HEK293 (cell line): ENCODE data around the gene ADA.
"Not testable (repeated sequence)": the region's sequence is repeated elsewhere in the genome, so short reads cannot be mapped to it uniquely, and the experiment has no call there.

Source experiments
- CTCF ChIA-PET: fragments of 350-600 bp; formaldehyde crosslinking; extraction: SDS; loops from one replicate; lab custom pipeline; 2021; ENCODE audit warnings: antibody characterized with exemption; lab: Yijun Ruan, JAX
- POLR2A ChIA-PET: fragments of 300-600 bp; formaldehyde crosslinking; extraction: SDS; loops from one replicate; lab custom pipeline; 2020; ENCODE audit warnings: antibody characterized with exemption, inconsistent platforms; lab: Yijun Ruan, JAX
- H3K27ac ChIP-seq: fragments of 200-500 bp; sonication (Bioruptor generic); 2 replicates; pipeline ENCODE4 v1.5.1; 2014; ENCODE audit warnings: low read depth, low read length, control low read depth, inconsistent platforms; ENCODE audit errors: extremely low read depth
- H3K36me3 ChIP-seq, 2 experiments: fragments of 200-500 bp in 1 of 2; sonication (Bioruptor generic) in 1 of 2; 1 replicate in 1 of 2; 2 replicates in 1 of 2; pipeline ENCODE4 v1.5.1; 2014 to 2017; ENCODE audit warnings: inconsistent platforms in 2 of 2, low read length in 2 of 2; ENCODE audit not compliant: control insufficient read depth in 2 of 2, insufficient read depth in 1 of 2
- H3K4me1 ChIP-seq: fragments of 200-500 bp; sonication (Bioruptor generic); 2 replicates; pipeline ENCODE4 v1.5.1; 2014; ENCODE audit warnings: mild to moderate bottlenecking, low read length, inconsistent platforms; ENCODE audit not compliant: control insufficient read depth, insufficient read depth
- H3K4me3 ChIP-seq: 2 replicates; pipeline ENCODE4 v1.5.1; 2011; ENCODE audit warnings: low read depth, mild to moderate bottlenecking, control low read depth, low read length, moderate library complexity
- H3K9me3 ChIP-seq: fragments of 200-500 bp; sonication (Bioruptor generic); 2 replicates; pipeline ENCODE4 v1.5.1; 2014; ENCODE audit warnings: low read depth, low read length, inconsistent platforms; ENCODE audit not compliant: control insufficient read depth, insufficient read depth
- GLI2 ChIP-seq: fragments of 450-650 bp; formaldehyde crosslinking; IDR thresholded peaks from 2 replicates; pipeline ENCODE4; 2017; ENCODE audit warnings: missing biosample characterization, missing genetic modification characterization, low read depth, borderline replicate concordance
- KLF17 ChIP-seq: fragments of 450-650 bp; formaldehyde crosslinking; IDR thresholded peaks from 2 replicates; pipeline ENCODE4 v1.5.1; 2016; ENCODE audit warnings: missing biosample characterization, missing genetic modification characterization
- ZEB2 ChIP-seq: fragments of 450-650 bp; formaldehyde crosslinking; IDR thresholded peaks from 2 replicates; pipeline ENCODE4 v1.5.1; 2016; ENCODE audit warnings: missing biosample characterization, missing genetic modification characterization
- ZNF133 ChIP-seq: fragments of 450-650 bp; formaldehyde crosslinking; IDR thresholded peaks from 2 replicates; pipeline ENCODE4 v1.5.1; 2016; ENCODE audit warnings: missing biosample characterization, missing genetic modification characterization
- ZNF138 ChIP-seq: fragments of 450-650 bp; formaldehyde crosslinking; IDR thresholded peaks from 2 replicates; pipeline ENCODE4 v1.5.1; 2016; ENCODE audit warnings: missing biosample characterization, missing genetic modification characterization, borderline replicate concordance
- ZNF140 ChIP-seq: fragments of 450-650 bp; formaldehyde crosslinking; IDR thresholded peaks from 2 replicates; pipeline ENCODE4 v1.5.1; 2016; ENCODE audit warnings: missing biosample characterization, missing genetic modification characterization
- ZNF19 ChIP-seq: fragments of 450-650 bp; formaldehyde crosslinking; IDR thresholded peaks from 2 replicates; pipeline ENCODE4; 2016; ENCODE audit warnings: missing biosample characterization, missing genetic modification characterization, low read depth
- ZNF280D ChIP-seq: fragments of 450-650 bp; formaldehyde crosslinking; IDR thresholded peaks from 2 replicates; pipeline ENCODE4 v1.5.1; 2016; ENCODE audit warnings: missing biosample characterization, missing genetic modification characterization
- ZNF394 ChIP-seq: fragments of 450-650 bp; formaldehyde crosslinking; IDR thresholded peaks from 2 replicates; pipeline ENCODE4 v1.5.1; 2016; ENCODE audit warnings: missing biosample characterization, missing genetic modification characterization, mild to moderate bottlenecking, moderate library complexity, borderline replicate concordance
- ZNF433 ChIP-seq: fragments of 450-650 bp; formaldehyde crosslinking; IDR thresholded peaks from 2 replicates; pipeline ENCODE4 v1.5.1; 2016; ENCODE audit warnings: missing biosample characterization, missing genetic modification characterization, low read depth
- ZNF558 ChIP-seq: fragments of 450-650 bp; formaldehyde crosslinking; IDR thresholded peaks from 2 replicates; pipeline ENCODE4 v1.5.1; 2016; ENCODE audit warnings: missing biosample characterization, missing genetic modification characterization
- ZNF629 ChIP-seq: fragments of 450-650 bp; formaldehyde crosslinking; IDR thresholded peaks from 2 replicates; pipeline ENCODE4 v1.5.1; 2017; ENCODE audit warnings: missing biosample characterization, missing genetic modification characterization
- ZXDB ChIP-seq: fragments of 450-650 bp; formaldehyde crosslinking; IDR thresholded peaks from 2 replicates; pipeline ENCODE4 v1.5.1; 2016; ENCODE audit warnings: missing biosample characterization, missing genetic modification characterization
- TF ChIP-seq, protein P1 (sequence below): fragments of 450-650 bp; formaldehyde crosslinking; IDR thresholded peaks from 2 replicates; pipeline ENCODE4 v1.5.1; 2016; ENCODE audit warnings: missing biosample characterization, missing genetic modification characterization
- TF ChIP-seq, protein P2 (sequence below): fragments of 450-650 bp; formaldehyde crosslinking; IDR thresholded peaks from 2 replicates; pipeline ENCODE4 v1.5.1; 2017; ENCODE audit warnings: missing biosample characterization, missing genetic modification characterization

ADA gene

DNA sequence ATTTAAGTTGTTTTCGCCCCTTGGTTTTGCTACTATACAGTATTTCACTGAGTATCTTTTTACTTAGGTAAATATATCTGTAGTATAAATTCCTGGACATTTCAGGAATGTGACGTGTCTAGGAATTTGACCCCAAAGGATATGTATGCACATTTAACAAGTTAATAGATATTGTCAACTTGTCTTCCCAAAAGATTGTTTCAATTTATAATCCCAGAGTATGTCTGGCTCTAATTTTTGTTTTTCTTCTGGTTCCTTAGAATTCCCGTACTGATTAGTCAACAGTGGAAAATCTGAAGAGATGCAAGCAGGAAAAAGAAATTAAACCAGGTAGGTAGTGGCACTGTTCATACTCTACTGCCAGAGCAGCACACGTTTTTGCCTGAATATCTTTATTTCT, 62.0 kb downstream of the ADA start (continued):
- no peak for TF ChIP-seq ZNF558 (tag by site-specific recombination)
- no peak for TF ChIP-seq ZXDB (tag by site-specific recombination)
- no peak for TF ChIP-seq ZNF140 (tag by site-specific recombination)
- no peak for TF ChIP-seq KLF17 (tag by site-specific recombination)
- no peak for TF ChIP-seq ZEB2
- TF ChIP-seq ZNF629 (tag by site-specific recombination), result no peak
- no peak for TF ChIP-seq GLI2 (tag by site-specific recombination)

DNA sequence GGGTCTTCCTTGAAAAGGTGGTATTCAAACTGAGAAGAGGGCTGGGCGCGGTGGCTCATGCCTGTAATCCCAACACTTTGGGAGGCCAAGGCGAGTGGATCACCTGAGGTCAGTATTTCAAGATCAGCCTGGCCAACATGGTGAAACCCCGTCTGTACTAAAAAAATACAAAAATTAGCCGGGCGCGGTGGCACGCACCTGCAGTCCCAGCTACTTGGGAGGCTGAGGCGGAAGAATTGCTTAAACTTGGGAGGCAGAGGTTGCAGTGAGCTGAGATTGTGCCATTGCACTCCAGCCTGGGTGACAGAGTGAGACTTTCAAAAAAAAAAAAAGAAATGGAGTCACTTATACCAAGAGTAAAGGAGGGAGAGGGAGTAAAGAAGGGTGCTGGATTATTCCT, 63.2 kb downstream of the ADA start:
- H3K9me3 ChIP-seq, H3K36me3 ChIP-seq, H3K4me1 ChIP-seq, H3K4me3 ChIP-seq, H3K27ac ChIP-seq: not testable (repeated sequence)
- POLR2A ChIA-PET, result interaction anchor here (0.5 to 0.7 kb wide), 2 partner anchors 80 to 1268 kb away, joined by 3 read pairs; no protein-coding TSS in a partner anchor
- CTCF ChIA-PET, result interaction anchor here (0.6 kb wide), 2 partner anchors 12 to 22 kb away, joined by 3 read pairs; no protein-coding TSS in a partner anchor
- peak; percentile 69; the same call in 1 of the 2 replicates for TF ChIP-seq ZNF133

- ChIA-PET CTCF (interaction anchor here (1.5 kb wide), 1 partner anchor 7 kb away, joined by 5 read pairs; no protein-coding TSS in a partner anchor), POLR2A (no interaction called here)
- Histone ChIP-seq H3K36me3 (peaks cover 0 to 7% of the 10 kb centered on the region in 2 experiments; a peak in 1 of 3 replicates), H3K4me3 (no peak overlapping the region), H3K4me1 (peaks cover 8% of the 10 kb centered on the region; the same call in 1 of the 2 replicates), H3K9me3 (no peaks in the 10 kb centered on the region), H3K27ac (no peak overlapping the region)
- TF ChIP-seq, protein P1, sequence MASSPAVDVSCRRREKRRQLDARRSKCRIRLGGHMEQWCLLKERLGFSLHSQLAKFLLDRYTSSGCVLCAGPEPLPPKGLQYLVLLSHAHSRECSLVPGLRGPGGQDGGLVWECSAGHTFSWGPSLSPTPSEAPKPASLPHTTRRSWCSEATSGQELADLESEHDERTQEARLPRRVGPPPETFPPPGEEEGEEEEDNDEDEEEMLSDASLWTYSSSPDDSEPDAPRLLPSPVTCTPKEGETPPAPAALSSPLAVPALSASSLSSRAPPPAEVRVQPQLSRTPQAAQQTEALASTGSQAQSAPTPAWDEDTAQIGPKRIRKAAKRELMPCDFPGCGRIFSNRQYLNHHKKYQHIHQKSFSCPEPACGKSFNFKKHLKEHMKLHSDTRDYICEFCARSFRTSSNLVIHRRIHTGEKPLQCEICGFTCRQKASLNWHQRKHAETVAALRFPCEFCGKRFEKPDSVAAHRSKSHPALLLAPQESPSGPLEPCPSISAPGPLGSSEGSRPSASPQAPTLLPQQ, result 0 out of 2 replicates have a peak, but pooled peaks have one; percentile 48
- TF ChIP-seq, protein P2, sequence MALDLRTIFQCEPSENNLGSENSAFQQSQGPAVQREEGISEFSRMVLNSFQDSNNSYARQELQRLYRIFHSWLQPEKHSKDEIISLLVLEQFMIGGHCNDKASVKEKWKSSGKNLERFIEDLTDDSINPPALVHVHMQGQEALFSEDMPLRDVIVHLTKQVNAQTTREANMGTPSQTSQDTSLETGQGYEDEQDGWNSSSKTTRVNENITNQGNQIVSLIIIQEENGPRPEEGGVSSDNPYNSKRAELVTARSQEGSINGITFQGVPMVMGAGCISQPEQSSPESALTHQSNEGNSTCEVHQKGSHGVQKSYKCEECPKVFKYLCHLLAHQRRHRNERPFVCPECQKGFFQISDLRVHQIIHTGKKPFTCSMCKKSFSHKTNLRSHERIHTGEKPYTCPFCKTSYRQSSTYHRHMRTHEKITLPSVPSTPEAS, result no peak
- TF ChIP-seq ZNF433 (tag by site-specific recombination), result no peak
Measured at GRCh38 chr20:44587035-44587980, 64.2 kb downstream of the ADA start.

DNA sequence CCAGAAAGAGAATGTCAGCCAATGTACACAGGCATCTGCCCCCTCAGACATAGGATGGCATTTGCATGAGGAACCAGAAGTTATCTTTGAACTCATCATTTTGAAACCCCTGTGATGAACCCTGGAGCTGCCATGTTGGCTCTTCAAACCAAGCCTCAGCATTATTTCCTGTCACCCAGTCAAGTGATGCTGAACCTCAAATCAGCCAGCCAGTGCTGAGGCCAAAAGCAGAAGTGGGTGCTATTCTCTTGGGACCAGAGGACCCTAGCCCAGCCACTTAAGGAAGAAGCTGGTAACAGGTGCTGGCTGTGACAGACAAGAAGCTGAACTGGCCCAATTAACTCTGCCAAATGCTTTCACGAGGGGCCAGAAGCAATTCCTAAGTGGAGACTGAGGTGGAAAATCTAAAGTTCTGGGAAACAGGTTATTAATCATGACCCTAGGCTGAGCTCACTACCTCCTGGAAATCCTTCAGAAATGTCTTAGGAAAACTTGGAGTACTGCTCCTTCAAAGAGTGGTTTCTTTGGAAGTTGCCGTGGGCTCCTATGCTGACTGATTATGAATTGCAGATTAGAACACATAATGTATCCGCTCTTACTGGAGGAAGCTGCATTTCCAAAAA, 65.1 kb downstream of the ADA start:
- no peak overlapping the region for H3K4me3 ChIP-seq
- ChIA-PET POLR2A (no interaction called here), CTCF (interaction anchor here (1.5 kb wide), 1 partner anchor 8 kb away, joined by 5 read pairs; no protein-coding TSS in a partner anchor)
- peaks cover 0 to 3% of the 10 kb centered on the region in 2 experiments; a peak in 1 of 3 replicates for H3K36me3 ChIP-seq
- no peak overlapping the region for H3K27ac ChIP-seq
- no peak for TF ChIP-seq ZNF138 (tag by site-specific recombination)
- TF ChIP-seq, protein P1, result no peak
- no peak for TF ChIP-seq ZNF394 (tag by site-specific recombination)
- no peak for TF ChIP-seq ZNF19
- no peak for TF ChIP-seq ZNF280D (tag by site-specific recombination)
- H3K9me3 ChIP-seq, result no peaks in the 10 kb centered on the region
- H3K4me1 ChIP-seq, result peaks cover 14% of the 10 kb centered on the region
